ENCODE data around the gene STAG1. TPM values are rescaled to one million over a fixed set of nuclear protein-coding genes. Genes with fewer than 3 reads are reported as not detected.

STAG1 gene
- total and polyA plus RNA-seq, 2 experiments from 2014 or later, result 9.0 to 21.9 TPM

GRCh38 chr3:136632625-136633081 lies 119.5 kb downstream of the STAG1 start (continued):
- TF ChIP-seq REST (IDR thresholded peaks at IDR 0.05; ENCODE audit: unreplicated experiment), result no peak
- no peak for TF ChIP-seq CTCF (conservative IDR thresholded peaks at IDR 0.05; ENCODE audit: low read depth in 2 of 2)
- no peak for TF ChIP-seq EZH2 (IDR thresholded peaks at IDR 0.05; ENCODE audit: low read depth, unreplicated experiment)
- TF ChIP-seq CREB1 (CRISPR knock-in tag; IDR thresholded peaks at IDR 0.05; ENCODE audit: low read depth), result no peak

- Histone ChIP-seq H3K4me3 (no peak overlapping the region), H4K20me1 (replicated peaks; ENCODE audit: insufficient read depth) (no peaks in the 10 kb centered on the region), H3F3A (replicated peaks; ENCODE audit: low read depth) (no peaks in the 10 kb centered on the region), H3K9me2 (ENCODE audit: insufficient read depth) (no peaks in the 10 kb centered on the region), H3K36me3 (ENCODE audit: insufficient read depth) (no peaks in the 10 kb centered on the region), H3K79me2 (replicated peaks; ENCODE audit: insufficient read depth) (peaks cover 73% of the 10 kb centered on the region), H2AFZ (no peak overlapping the region), H3K27me3 (ENCODE audit: insufficient read depth) (no peaks in the 10 kb centered on the region), H3K27ac (ENCODE audit: low read depth) (no peak overlapping the region), H3K4me1 (ENCODE audit: insufficient read depth) (peaks cover 11% of the 10 kb centered on the region; the same call in 1 of the 2 replicates), H3K4me2 (no peak overlapping the region)
- no peak overlapping the region for H3K4me3 Mint-ChIP-seq
- H3K27me3 Mint-ChIP-seq (ENCODE audit: insufficient read depth, low read depth, poor library complexity), result no peaks in the 10 kb centered on the region
- DNase-seq (ENCODE audit: low spot score), result no peak
- peaks cover 4% of the 10 kb centered on the region; the same call in 1 of the 3 replicates for H3K36me3 Mint-ChIP-seq (ENCODE audit: low read depth)
- peaks cover 21% of the 10 kb centered on the region for H3K4me1 Mint-ChIP-seq
- ATAC-seq, result no peak
- H3K9me3 Mint-ChIP-seq, result no peaks in the 10 kb centered on the region
- H3K27ac Mint-ChIP-seq, result no peak overlapping the region
- TF ChIP-seq ZNF462 (CRISPR knock-in tag; IDR thresholded peaks at IDR 0.05) (no peak), STAT1 (IDR thresholded peaks at IDR 0.05; ENCODE audit: unreplicated experiment) (no peak), ZNF114 (CRISPR knock-in tag; IDR thresholded peaks at IDR 0.05) (no peak), EZH2phosphoT487 (IDR thresholded peaks at IDR 0.05; ENCODE audit: unreplicated experiment) (no peak), REST (IDR thresholded peaks at IDR 0.05; ENCODE audit: unreplicated experiment) (no peak), ZNF331 (CRISPR knock-in tag; IDR thresholded peaks at IDR 0.05; ENCODE audit: low read depth) (no peak), EZH2 (IDR thresholded peaks at IDR 0.05; ENCODE audit: low read depth, unreplicated experiment) (no peak), NANOG (IDR thresholded peaks at IDR 0.05; ENCODE audit: borderline replicate concordance) (no peak)
Measured at GRCh38 chr3:136631424-136631823, 120.8 kb downstream of the STAG1 start.
